Hepatocyte (in vitro differentiated cells): ENCODE data around the gene KRT85. TPM values are rescaled to one million over a fixed set of nuclear protein-coding genes. Genes with fewer than 3 reads are reported as not detected.

Experiments
- DNase-seq: peaks from one replicate; pipeline ENCODE4 v3.0.0-alpha.2; 2016; ENCODE audit warnings: low spot score
- H2AFZ ChIP-seq: fragments of 200-600 bp; sonication (generic); 2 replicates; pipeline ENCODE4 v1.6.0; 2016; ENCODE audit warnings: antibody characterized with exemption, mild to moderate bottlenecking
- H3K27ac ChIP-seq: fragments of 200-600 bp; sonication (generic); 2 replicates; pipeline ENCODE4 v1.5.1; 2016; ENCODE audit warnings: mild to moderate bottlenecking
- H3K27me3 ChIP-seq: fragments of 200-600 bp; sonication (generic); 2 replicates; pipeline ENCODE4 v1.6.1; 2016
- H3K36me3 ChIP-seq: fragments of 200-600 bp; sonication (generic); replicated peaks from 2 replicates; pipeline ENCODE4 v1.5.1; 2016; ENCODE audit warnings: low read depth; ENCODE audit not compliant: insufficient read depth
- H3K4me1 ChIP-seq: fragments of 200-600 bp; sonication (generic); 2 replicates; pipeline ENCODE4 v1.5.1; 2016; ENCODE audit warnings: mild to moderate bottlenecking, moderate library complexity; ENCODE audit not compliant: insufficient read depth
- H3K4me2 ChIP-seq: fragments of 200-600 bp; sonication (generic); 2 replicates; pipeline ENCODE4 v1.6.0; 2016
- H3K4me3 ChIP-seq: fragments of 200-600 bp; sonication (generic); 2 replicates; pipeline ENCODE4 v1.5.1; 2016; ENCODE audit warnings: mild to moderate bottlenecking
- H3K79me2 ChIP-seq: fragments of 200-600 bp; sonication (generic); 2 replicates; pipeline ENCODE4 v1.6.0; 2017; ENCODE audit warnings: mild to moderate bottlenecking
- H3K9me2 ChIP-seq: fragments of 200-600 bp; sonication (generic); replicated peaks from 2 replicates; pipeline ENCODE4 v1.6.0; 2017; ENCODE audit warnings: mild to moderate bottlenecking; ENCODE audit not compliant: insufficient read depth
- H3K9me3 ChIP-seq: fragments of 200-600 bp; sonication (generic); 2 replicates; pipeline ENCODE4 v1.5.1; 2016; ENCODE audit warnings: low read depth, mild to moderate bottlenecking
- H4K20me1 ChIP-seq: fragments of 200-600 bp; sonication (generic); 2 replicates; pipeline ENCODE4 v1.6.0; 2016; ENCODE audit warnings: mild to moderate bottlenecking; ENCODE audit not compliant: insufficient read depth, poor library complexity, severe bottlenecking
- EZH2 ChIP-seq: fragments of 200-600 bp; sonication (generic); IDR thresholded peaks from 2 replicates; pipeline ENCODE4 v1.6.1; 2016; ENCODE audit warnings: antibody characterized with exemption, mild to moderate bottlenecking, borderline replicate concordance
- EZH2phosphoT487 ChIP-seq: fragments of 200-600 bp; sonication (generic); IDR thresholded peaks from one replicate; pipeline ENCODE4 v1.6.1; 2018; ENCODE audit warnings: antibody characterized with exemption, mild to moderate bottlenecking, low read depth, moderate library complexity; ENCODE audit not compliant: unreplicated experiment, severe bottlenecking
- WGBS: methylation state at CpG from one replicate; pipeline ENCODE4 v1.1.6; 2016; ENCODE audit warnings: low lambda C conversion rate; ENCODE audit errors: missing lambda C conversion rate; 5-methylcytosine and 5-hydroxymethylcytosine counted together
- polyA plus RNA-seq: library from polyadenylated mRNA; unstranded; fragments of >200 nt; fragmentation: Nextera tagmentation; extraction: Ambion mirVana; gene quantifications from 2 replicates; pipeline ENCODE4 v1.2.1, GENCODE V29; 2016
- total RNA-seq: library from RNA; depleted of rRNA; stranded (reverse); fragments of >200 nt; gene quantifications from 2 replicates; pipeline ENCODE4 v1.2.3, GENCODE V29; 2014
- TF ChIP-seq, protein P1 (sequence below): fragments of 200-600 bp; sonication (generic); IDR thresholded peaks from 2 replicates; pipeline ENCODE4 v1.5.1; 2016; ENCODE audit warnings: antibody characterized with exemption, mild to moderate bottlenecking; ENCODE audit not compliant: poor library complexity

The KRT85 gene
- total and polyA plus RNA-seq, 2 experiments from 2014 or later = not detected

DNA sequence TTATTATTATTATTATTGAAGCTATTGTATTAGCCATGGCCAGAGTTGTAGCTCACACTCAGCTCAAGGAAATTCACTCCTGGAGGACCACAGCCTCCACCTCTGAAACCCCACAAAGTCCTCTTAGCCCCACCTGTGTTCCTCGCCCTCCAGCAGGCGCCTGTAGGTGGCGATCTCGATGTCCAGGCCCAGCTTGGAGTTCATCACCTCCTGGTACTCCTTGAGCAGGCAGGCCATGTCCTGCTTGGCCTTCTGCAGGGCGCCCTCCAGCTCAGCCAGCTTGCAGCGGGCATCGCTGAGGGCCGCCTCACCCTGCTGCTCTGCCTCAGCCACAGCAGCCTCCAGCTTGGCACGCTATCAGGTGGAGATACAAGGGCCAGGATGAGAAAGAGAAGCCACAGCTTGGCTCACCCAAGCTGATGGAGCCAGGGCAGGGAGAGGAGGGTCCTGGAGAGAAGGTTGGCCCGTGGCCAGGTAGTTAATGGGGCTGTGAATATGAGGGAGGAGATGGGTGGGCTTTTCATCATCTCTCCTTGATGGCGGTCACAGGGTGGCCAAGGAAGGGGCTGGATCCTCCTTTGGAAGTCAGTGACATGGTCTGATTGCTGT lies 5.1 kb downstream of the KRT85 start:
- Histone ChIP-seq H2AFZ (no peak overlapping the region), H3K79me2 (no peaks in the 10 kb centered on the region), H3K9me3 (no peaks in the 10 kb centered on the region), H4K20me1 (no peaks in the 10 kb centered on the region), H3K4me2 (no peak overlapping the region), H3K4me1 (no peaks in the 10 kb centered on the region), H3K4me3 (no peak overlapping the region), H3K27ac (no peak overlapping the region), H3K36me3 (no peaks in the 10 kb centered on the region), H3K27me3 (no peaks in the 10 kb centered on the region), H3K9me2 (no peaks in the 10 kb centered on the region)
- TF ChIP-seq, protein P1, sequence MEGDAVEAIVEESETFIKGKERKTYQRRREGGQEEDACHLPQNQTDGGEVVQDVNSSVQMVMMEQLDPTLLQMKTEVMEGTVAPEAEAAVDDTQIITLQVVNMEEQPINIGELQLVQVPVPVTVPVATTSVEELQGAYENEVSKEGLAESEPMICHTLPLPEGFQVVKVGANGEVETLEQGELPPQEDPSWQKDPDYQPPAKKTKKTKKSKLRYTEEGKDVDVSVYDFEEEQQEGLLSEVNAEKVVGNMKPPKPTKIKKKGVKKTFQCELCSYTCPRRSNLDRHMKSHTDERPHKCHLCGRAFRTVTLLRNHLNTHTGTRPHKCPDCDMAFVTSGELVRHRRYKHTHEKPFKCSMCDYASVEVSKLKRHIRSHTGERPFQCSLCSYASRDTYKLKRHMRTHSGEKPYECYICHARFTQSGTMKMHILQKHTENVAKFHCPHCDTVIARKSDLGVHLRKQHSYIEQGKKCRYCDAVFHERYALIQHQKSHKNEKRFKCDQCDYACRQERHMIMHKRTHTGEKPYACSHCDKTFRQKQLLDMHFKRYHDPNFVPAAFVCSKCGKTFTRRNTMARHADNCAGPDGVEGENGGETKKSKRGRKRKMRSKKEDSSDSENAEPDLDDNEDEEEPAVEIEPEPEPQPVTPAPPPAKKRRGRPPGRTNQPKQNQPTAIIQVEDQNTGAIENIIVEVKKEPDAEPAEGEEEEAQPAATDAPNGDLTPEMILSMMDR = no peak
- TF ChIP-seq EZH2 (no peak), EZH2phosphoT487 (no peak)
- WGBS = 83% methylated on average over 11 of the region's 11 CpGs
- no peak for DNase-seq

DNA sequence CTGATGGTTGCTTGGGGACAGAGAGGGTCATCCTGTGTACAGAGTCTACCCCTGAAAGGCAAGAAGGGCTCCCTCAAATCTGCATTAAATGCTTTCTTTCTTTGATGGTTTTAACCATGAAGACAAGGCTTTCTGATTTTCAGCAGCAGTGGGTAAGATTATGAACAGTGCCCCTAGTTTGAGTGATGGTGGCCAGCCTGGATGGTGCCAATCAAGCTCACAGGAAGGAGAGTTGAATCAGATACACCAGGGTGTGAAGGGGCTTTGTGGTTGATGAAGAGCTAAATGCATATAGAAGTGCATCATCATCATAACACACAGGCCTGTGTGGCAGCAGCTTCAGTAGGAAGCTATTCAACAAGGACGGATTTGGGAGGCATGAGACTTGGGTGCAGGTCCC lies 5.7 kb downstream of the KRT85 start:
- no peak for TF ChIP-seq EZH2phosphoT487
- TF ChIP-seq, protein P1 = no peak
- no peak for TF ChIP-seq EZH2
- H2AFZ ChIP-seq = no peak overlapping the region
- H3K27ac ChIP-seq = no peak overlapping the region
- H3K79me2 ChIP-seq = no peaks in the 10 kb centered on the region
- H3K4me1 ChIP-seq = no peaks in the 10 kb centered on the region
- no peaks in the 10 kb centered on the region for H3K9me3 ChIP-seq
- no peak overlapping the region for H3K4me3 ChIP-seq
- 100% methylated on average over 1 of the region's 1 CpG for WGBS
- no peak overlapping the region for H3K4me2 ChIP-seq
- H3K9me2 ChIP-seq = no peaks in the 10 kb centered on the region
- no peaks in the 10 kb centered on the region for H4K20me1 ChIP-seq
- H3K27me3 ChIP-seq = no peaks in the 10 kb centered on the region
- no peaks in the 10 kb centered on the region for H3K36me3 ChIP-seq
- DNase-seq = no peak

GRCh38 chr12:52360663-52361271 lies 6.5 kb downstream of the KRT85 start:
- H4K20me1 ChIP-seq = no peaks in the 10 kb centered on the region
- whole genome bisulfite sequencing = 90% methylated on average over 13 of the region's 13 CpGs
- TF ChIP-seq, protein P1 = no peak
- TF ChIP-seq EZH2phosphoT487 (no peak), EZH2 (no peak)
- H3K4me1 ChIP-seq = no peaks in the 10 kb centered on the region
- H3K9me3 ChIP-seq = no peaks in the 10 kb centered on the region
- H3K27ac ChIP-seq = no peak overlapping the region
- H3K27me3 ChIP-seq = no peaks in the 10 kb centered on the region
- no peaks in the 10 kb centered on the region for H3K36me3 ChIP-seq
- H3K4me2 ChIP-seq = no peak overlapping the region
- H3K9me2 ChIP-seq = no peaks in the 10 kb centered on the region
- no peak overlapping the region for H3K4me3 ChIP-seq
- H2AFZ ChIP-seq = no peak overlapping the region
- no peak for DNase-seq
- no peaks in the 10 kb centered on the region for H3K79me2 ChIP-seq
